Neural cell (in vitro differentiated cells): ENCODE data around the gene ALK. TPM values are rescaled to one million over a fixed set of nuclear protein-coding genes. Genes with fewer than 3 reads are reported as not detected.

Source experiments
- H2AFZ ChIP-seq: fragments of 200-600, 300-800 bp; sonication (generic), shearing (Covaris generic); 2 replicates; pipeline ENCODE4 v1.6.0; 2014; ENCODE audit warnings: low read depth, mild to moderate bottlenecking, antibody characterized with exemption, low read length, moderate library complexity
- H3F3A ChIP-seq: fragments of 200-600 bp; shearing (Covaris generic); 2 replicates; pipeline ENCODE4 v1.6.1; 2016; ENCODE audit warnings: mild to moderate bottlenecking, moderate library complexity, mixed read lengths, antibody characterized with exemption, low read length; ENCODE audit not compliant: insufficient read depth, poor library complexity, severe bottlenecking
- H3K27ac ChIP-seq: fragments of 200-600, 300-800 bp; sonication (generic), shearing (Covaris generic); 2 replicates; pipeline ENCODE4 v1.5.1; 2014; ENCODE audit warnings: mild to moderate bottlenecking, low read length, moderate library complexity
- H3K27me3 ChIP-seq: fragments of 300-800, 200-600 bp; sonication (generic), shearing (Covaris generic); 2 replicates; pipeline ENCODE4 v1.6.0; 2014; ENCODE audit warnings: mild to moderate bottlenecking, low read depth, low read length, moderate library complexity; ENCODE audit not compliant: insufficient read depth
- H3K36me3 ChIP-seq: fragments of 300-800, 200-600 bp; sonication (generic), shearing (Covaris generic); 2 replicates; pipeline ENCODE4 v1.5.1; 2014; ENCODE audit warnings: mild to moderate bottlenecking, antibody characterized with exemption, low read length, moderate library complexity; ENCODE audit not compliant: insufficient read depth
- H3K4me2 ChIP-seq: fragments of 300-800, 200-600 bp; sonication (generic), shearing (Covaris generic); 2 replicates; pipeline ENCODE4 v1.6.0; 2014; ENCODE audit warnings: mild to moderate bottlenecking, low read length
- H3K4me3 ChIP-seq: fragments of 300-800, 200-600 bp; sonication (generic), shearing (Covaris generic); 2 replicates; pipeline ENCODE4 v1.5.1; 2014; ENCODE audit warnings: mild to moderate bottlenecking, low read length, moderate library complexity
- H3K79me2 ChIP-seq: fragments of 200-600 bp; shearing (Covaris generic); replicated peaks from 2 replicates; pipeline ENCODE4 v1.6.0; 2014; ENCODE audit warnings: mild to moderate bottlenecking, low read length, moderate library complexity; ENCODE audit not compliant: insufficient read depth
- H3K9ac ChIP-seq: fragments of 300-800, 200-600 bp; sonication (generic), shearing (Covaris generic); 2 replicates; pipeline ENCODE4 v1.6.1; 2016; ENCODE audit warnings: mild to moderate bottlenecking, low read length, mixed read lengths
- H3K9me2 ChIP-seq: fragments of 200-600 bp; shearing (Covaris generic); 2 replicates; pipeline ENCODE4 v1.6.1; 2016; ENCODE audit warnings: mild to moderate bottlenecking, low read length, mixed read lengths; ENCODE audit not compliant: insufficient read depth
- H3K9me3 ChIP-seq: fragments of 200-600, 300-800 bp; sonication (generic), shearing (Covaris generic); 2 replicates; pipeline ENCODE4 v1.6.1; 2016; ENCODE audit warnings: mild to moderate bottlenecking, mixed run types, low read length, moderate library complexity, mixed read lengths
- H4K20me1 ChIP-seq: fragments of 200-600 bp; shearing (Covaris generic); 2 replicates; pipeline ENCODE4 v1.6.1; 2016; ENCODE audit warnings: mild to moderate bottlenecking, mixed run types; ENCODE audit not compliant: insufficient read depth
- EP300 ChIP-seq: fragments of 450-650 bp; conservative IDR thresholded peaks from 2 replicates; pipeline ENCODE4 v1.6.1; 2014; ENCODE audit warnings: antibody characterized with exemption, mild to moderate bottlenecking, moderate library complexity; ENCODE audit not compliant: poor library complexity, severe bottlenecking
- EZH2 ChIP-seq: fragments of 200-600, 300-800 bp; shearing (Covaris generic), sonication (generic); IDR thresholded peaks from 2 replicates; pipeline ENCODE4 v1.6.1; 2014; ENCODE audit warnings: antibody characterized with exemption, low read length, borderline replicate concordance, mild to moderate bottlenecking; ENCODE audit not compliant: insufficient read depth, poor library complexity, severe bottlenecking
- MXI1 ChIP-seq: fragments of 450-650 bp; conservative IDR thresholded peaks from 2 replicates; pipeline ENCODE4 v1.6.1; 2014; ENCODE audit warnings: antibody characterized with exemption, mild to moderate bottlenecking; ENCODE audit not compliant: poor library complexity, severe bottlenecking
- POLR2AphosphoS5 ChIP-seq: IDR thresholded peaks from 2 replicates; pipeline ENCODE4 v1.6.1; 2012
- RAD21 ChIP-seq: fragments of 450-650 bp; conservative IDR thresholded peaks from 2 replicates; pipeline ENCODE4 v1.6.1; 2014; ENCODE audit warnings: antibody characterized with exemption, mild to moderate bottlenecking, moderate library complexity
- SMC3 ChIP-seq: fragments of 450-650 bp; conservative IDR thresholded peaks from 2 replicates; pipeline ENCODE4 v1.6.1; 2014; ENCODE audit warnings: antibody characterized with exemption, mild to moderate bottlenecking, moderate library complexity; ENCODE audit not compliant: poor library complexity
- TAF1 ChIP-seq: IDR thresholded peaks from 2 replicates; pipeline ENCODE4 v1.6.1; 2012; ENCODE audit warnings: low read depth
- polyA plus RNA-seq: library from polyadenylated mRNA; depleted of rRNA; stranded (reverse); fragments of >200 nt; gene quantifications from 2 replicates; pipeline ENCODE4 v1.2.3, GENCODE V29; 2014
- TF ChIP-seq, protein P1 (sequence below): fragments of 450-650 bp; IDR thresholded peaks from 2 replicates; pipeline ENCODE4 v1.5.1; 2014; ENCODE audit warnings: antibody characterized with exemption, mild to moderate bottlenecking, moderate library complexity; ENCODE audit not compliant: poor library complexity, severe bottlenecking
- TF ChIP-seq, protein P2 (sequence below): IDR thresholded peaks from 2 replicates; pipeline ENCODE4 v1.6.1; 2012; ENCODE audit warnings: borderline replicate concordance

ALK gene
- polyA plus RNA-seq, 1 donor from 2014 or later = 7.1 TPM

- H3K4me3 ChIP-seq = no peak overlapping the region
- H3K79me2 ChIP-seq = no peaks in the 10 kb centered on the region
- no peaks in the 10 kb centered on the region for H3K27me3 ChIP-seq
- no peak for TF ChIP-seq RAD21
- TF ChIP-seq EZH2 = no peak
- TF ChIP-seq, protein P1, sequence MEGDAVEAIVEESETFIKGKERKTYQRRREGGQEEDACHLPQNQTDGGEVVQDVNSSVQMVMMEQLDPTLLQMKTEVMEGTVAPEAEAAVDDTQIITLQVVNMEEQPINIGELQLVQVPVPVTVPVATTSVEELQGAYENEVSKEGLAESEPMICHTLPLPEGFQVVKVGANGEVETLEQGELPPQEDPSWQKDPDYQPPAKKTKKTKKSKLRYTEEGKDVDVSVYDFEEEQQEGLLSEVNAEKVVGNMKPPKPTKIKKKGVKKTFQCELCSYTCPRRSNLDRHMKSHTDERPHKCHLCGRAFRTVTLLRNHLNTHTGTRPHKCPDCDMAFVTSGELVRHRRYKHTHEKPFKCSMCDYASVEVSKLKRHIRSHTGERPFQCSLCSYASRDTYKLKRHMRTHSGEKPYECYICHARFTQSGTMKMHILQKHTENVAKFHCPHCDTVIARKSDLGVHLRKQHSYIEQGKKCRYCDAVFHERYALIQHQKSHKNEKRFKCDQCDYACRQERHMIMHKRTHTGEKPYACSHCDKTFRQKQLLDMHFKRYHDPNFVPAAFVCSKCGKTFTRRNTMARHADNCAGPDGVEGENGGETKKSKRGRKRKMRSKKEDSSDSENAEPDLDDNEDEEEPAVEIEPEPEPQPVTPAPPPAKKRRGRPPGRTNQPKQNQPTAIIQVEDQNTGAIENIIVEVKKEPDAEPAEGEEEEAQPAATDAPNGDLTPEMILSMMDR = no peak
- no peak for TF ChIP-seq POLR2AphosphoS5
- TF ChIP-seq, protein P2, sequence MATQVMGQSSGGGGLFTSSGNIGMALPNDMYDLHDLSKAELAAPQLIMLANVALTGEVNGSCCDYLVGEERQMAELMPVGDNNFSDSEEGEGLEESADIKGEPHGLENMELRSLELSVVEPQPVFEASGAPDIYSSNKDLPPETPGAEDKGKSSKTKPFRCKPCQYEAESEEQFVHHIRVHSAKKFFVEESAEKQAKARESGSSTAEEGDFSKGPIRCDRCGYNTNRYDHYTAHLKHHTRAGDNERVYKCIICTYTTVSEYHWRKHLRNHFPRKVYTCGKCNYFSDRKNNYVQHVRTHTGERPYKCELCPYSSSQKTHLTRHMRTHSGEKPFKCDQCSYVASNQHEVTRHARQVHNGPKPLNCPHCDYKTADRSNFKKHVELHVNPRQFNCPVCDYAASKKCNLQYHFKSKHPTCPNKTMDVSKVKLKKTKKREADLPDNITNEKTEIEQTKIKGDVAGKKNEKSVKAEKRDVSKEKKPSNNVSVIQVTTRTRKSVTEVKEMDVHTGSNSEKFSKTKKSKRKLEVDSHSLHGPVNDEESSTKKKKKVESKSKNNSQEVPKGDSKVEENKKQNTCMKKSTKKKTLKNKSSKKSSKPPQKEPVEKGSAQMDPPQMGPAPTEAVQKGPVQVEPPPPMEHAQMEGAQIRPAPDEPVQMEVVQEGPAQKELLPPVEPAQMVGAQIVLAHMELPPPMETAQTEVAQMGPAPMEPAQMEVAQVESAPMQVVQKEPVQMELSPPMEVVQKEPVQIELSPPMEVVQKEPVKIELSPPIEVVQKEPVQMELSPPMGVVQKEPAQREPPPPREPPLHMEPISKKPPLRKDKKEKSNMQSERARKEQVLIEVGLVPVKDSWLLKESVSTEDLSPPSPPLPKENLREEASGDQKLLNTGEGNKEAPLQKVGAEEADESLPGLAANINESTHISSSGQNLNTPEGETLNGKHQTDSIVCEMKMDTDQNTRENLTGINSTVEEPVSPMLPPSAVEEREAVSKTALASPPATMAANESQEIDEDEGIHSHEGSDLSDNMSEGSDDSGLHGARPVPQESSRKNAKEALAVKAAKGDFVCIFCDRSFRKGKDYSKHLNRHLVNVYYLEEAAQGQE = no peak
- TF ChIP-seq SMC3 = no peak
- TF ChIP-seq MXI1 = no peak
- no peak for TF ChIP-seq EP300
- TF ChIP-seq TAF1 = no peak
- H4K20me1 ChIP-seq = no peaks in the 10 kb centered on the region
- H3F3A ChIP-seq = no peaks in the 10 kb centered on the region
- H3K36me3 ChIP-seq = no peaks in the 10 kb centered on the region
- H3K9me2 ChIP-seq = no peaks in the 10 kb centered on the region
- H3K9ac ChIP-seq = no peak overlapping the region
- no peaks in the 10 kb centered on the region for H3K9me3 ChIP-seq
- no peak overlapping the region for H3K27ac ChIP-seq
- no peak overlapping the region for H2AFZ ChIP-seq
- no peak overlapping the region for H3K4me2 ChIP-seq
Measured at GRCh38 chr2:29880084-29880483, 41.3 kb downstream of the ALK start.

DNA sequence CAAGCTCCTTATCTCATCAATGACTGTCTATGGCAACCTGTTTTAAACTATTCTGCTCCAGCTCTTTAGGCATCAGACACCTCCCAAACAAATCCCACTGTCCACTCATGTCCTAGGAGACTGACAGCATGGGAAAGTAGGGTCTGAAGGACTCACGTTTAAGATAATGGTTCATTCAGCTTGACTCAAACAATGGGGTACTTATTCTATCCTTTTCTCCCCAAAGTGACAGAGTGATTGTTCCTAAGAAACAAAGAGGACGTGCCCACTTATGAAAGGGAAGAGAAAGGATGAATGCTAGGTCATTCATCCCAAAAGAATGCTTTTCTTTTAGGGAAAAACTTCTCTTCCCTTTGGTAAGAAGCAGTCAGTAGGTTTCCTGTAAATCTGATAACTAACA is 41.9 kb downstream of the ALK start:
- H3K79me2 ChIP-seq = no peaks in the 10 kb centered on the region
- H3K9ac ChIP-seq = no peak overlapping the region
- no peaks in the 10 kb centered on the region for H3K9me2 ChIP-seq
- no peaks in the 10 kb centered on the region for H3K9me3 ChIP-seq
- H3K4me2 ChIP-seq = no peak overlapping the region
- no peaks in the 10 kb centered on the region for H3K36me3 ChIP-seq
- H3K27ac ChIP-seq = no peak overlapping the region
- H3K4me3 ChIP-seq = no peak overlapping the region
- TF ChIP-seq EZH2 (no peak), POLR2AphosphoS5 (no peak), SMC3 (no peak), MXI1 (no peak), RAD21 (no peak), EP300 (no peak), TAF1 (no peak)
- TF ChIP-seq, protein P1 = no peak
- TF ChIP-seq, protein P2 = no peak
- H3F3A ChIP-seq = no peaks in the 10 kb centered on the region
- H4K20me1 ChIP-seq = no peaks in the 10 kb centered on the region
- no peak overlapping the region for H2AFZ ChIP-seq
- no peaks in the 10 kb centered on the region for H3K27me3 ChIP-seq
